HT-29 (cell line): ENCODE results near the gene IFIT3. TPM values are rescaled to one million over a fixed set of nuclear protein-coding genes. Genes with fewer than 3 reads are reported as not detected.
"Not testable (repeated sequence)": the region's sequence is repeated elsewhere in the genome, so short reads cannot be mapped to it uniquely, and the experiment has no call there.

Experiments
- DNase-seq: peaks from one replicate; pipeline ENCODE4 v3.0.0-alpha.2; 2015; ENCODE audit warnings: low spot score
- total RNA-seq: library from RNA; depleted of rRNA; stranded (reverse); fragments of >200 nt; shearing (Covaris generic); gene quantifications from 2 replicates; pipeline ENCODE4 v1.2.3, GENCODE V29; 2014

Gene IFIT3
- total RNA-seq, 1 experiment from 2014 or later: 6.1 TPM

- no peak for DNase-seq
Observed at GRCh38 chr10:89304026-89304425, 23.8 kb upstream of the IFIT3 start.

GRCh38 chr10:89304446-89304845, 23.4 kb upstream of the IFIT3 start:
- no peak for DNase-seq

- no peak for DNase-seq
Observed at GRCh38 chr10:89304925-89305324, 22.9 kb upstream of the IFIT3 start.

- no peak for DNase-seq
Observed at GRCh38 chr10:89305766-89306433, 21.9 kb upstream of the IFIT3 start.

GRCh38 chr10:89306434-89307268, 21.1 kb upstream of the IFIT3 start:
- DNase-seq: no peak

- no peak for DNase-seq
Observed at GRCh38 chr10:89307269-89307577, 20.6 kb upstream of the IFIT3 start.

- DNase-seq: no peak
Observed at GRCh38 chr10:89308266-89308665, 19.5 kb upstream of the IFIT3 start.

GRCh38 chr10:89308736-89309135, 19.1 kb upstream of the IFIT3 start:
- DNase-seq: no peak

- DNase-seq: no peak
Observed at GRCh38 chr10:89309156-89310055, 18.4 kb upstream of the IFIT3 start.

GRCh38 chr10:89310056-89310893, 17.5 kb upstream of the IFIT3 start:
- DNase-seq: no peak

GRCh38 chr10:89312973-89313372, 14.8 kb upstream of the IFIT3 start:
- DNase-seq: no peak

GRCh38 chr10:89314676-89315075, 13.1 kb upstream of the IFIT3 start:
- no peak for DNase-seq

- DNase-seq: not testable (repeated sequence)
Observed at GRCh38 chr10:89318047-89318446, 9.8 kb upstream of the IFIT3 start.

GRCh38 chr10:89325081-89325480, 2.7 kb upstream of the IFIT3 start:
- not testable (repeated sequence) for DNase-seq

- DNase-seq: not testable (repeated sequence)
Observed at GRCh38 chr10:89325856-89326255, 1.9 kb upstream of the IFIT3 start.

- no peak for DNase-seq
Observed at GRCh38 chr10:89329151-89329550, 1.4 kb downstream of the IFIT3 start.

GRCh38 chr10:89330014-89330413, 2.2 kb downstream of the IFIT3 start:
- DNase-seq: not testable (repeated sequence)

GRCh38 chr10:89330537-89331212, 2.9 kb downstream of the IFIT3 start:
- no peak for DNase-seq

- not testable (repeated sequence) for DNase-seq
Observed at GRCh38 chr10:89331487-89332122, 3.8 kb downstream of the IFIT3 start.

- peak; percentile 24 for DNase-seq
Observed at GRCh38 chr10:89332123-89332633, 4.4 kb downstream of the IFIT3 start.
